ENCODE results near the gene PFKM. TPM values are rescaled to one million over a fixed set of nuclear protein-coding genes. Genes with fewer than 3 reads are reported as not detected.

The PFKM gene
- total RNA-seq, 1 experiment from 2014 or later: 33.3 TPM

DNA sequence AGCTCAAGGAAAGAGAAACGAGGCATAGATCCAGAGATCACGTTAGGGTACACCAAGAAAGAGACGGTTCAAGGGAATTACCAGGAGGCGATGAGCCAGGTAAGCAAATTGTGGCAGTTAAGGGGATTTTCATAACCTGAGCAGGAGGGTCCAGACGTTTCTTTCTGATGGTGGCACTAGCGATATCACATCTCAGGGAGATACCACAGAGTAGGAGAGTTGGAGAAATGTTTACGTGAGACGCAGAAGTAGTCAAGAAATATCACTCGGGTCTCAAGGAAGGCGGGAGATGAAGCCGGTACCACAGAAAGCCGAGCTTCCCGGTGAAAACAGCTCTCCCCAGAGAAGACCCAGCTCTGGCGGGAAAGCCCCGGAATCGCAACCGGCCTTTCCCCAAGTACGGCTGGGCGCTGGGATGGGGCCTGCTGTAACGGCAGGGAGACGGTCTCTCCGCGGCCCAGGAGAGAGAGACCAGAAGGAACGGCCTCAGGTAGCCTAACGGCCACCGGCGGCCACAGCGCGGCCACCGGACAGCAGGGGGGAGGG lies 13.8 kb upstream of the PFKM start:
- intact Hi-C loops (cut with micrococcal nuclease; ENCODE audit: unreplicated experiment): no loop called here
- peaks cover 21% of the 10 kb centered on the region for H3K4me1 Mint-ChIP-seq (ENCODE audit: low read depth, unreplicated experiment)
- peak overlapping the region; percentile 98 for H3K27ac Mint-ChIP-seq (ENCODE audit: unreplicated experiment)
- H3K4me3 Mint-ChIP-seq (ENCODE audit: low read depth, unreplicated experiment): peak overlapping the region; percentile 98
- no TSS peak for BruUV-seq (replicated peaks)
- peaks cover 25% of the 10 kb centered on the region for H3K36me3 Mint-ChIP-seq (ENCODE audit: insufficient read depth, unreplicated experiment)
- CTCF ChIA-PET: interaction anchor here (0.6 to 1.9 kb wide), 2 partner anchors 9 to 14 kb away, joined by 3 to 6 read pairs; partner anchors contain the start of gene PFKM
- DNase-seq: no peak
- TF ChIP-seq, protein P1, sequence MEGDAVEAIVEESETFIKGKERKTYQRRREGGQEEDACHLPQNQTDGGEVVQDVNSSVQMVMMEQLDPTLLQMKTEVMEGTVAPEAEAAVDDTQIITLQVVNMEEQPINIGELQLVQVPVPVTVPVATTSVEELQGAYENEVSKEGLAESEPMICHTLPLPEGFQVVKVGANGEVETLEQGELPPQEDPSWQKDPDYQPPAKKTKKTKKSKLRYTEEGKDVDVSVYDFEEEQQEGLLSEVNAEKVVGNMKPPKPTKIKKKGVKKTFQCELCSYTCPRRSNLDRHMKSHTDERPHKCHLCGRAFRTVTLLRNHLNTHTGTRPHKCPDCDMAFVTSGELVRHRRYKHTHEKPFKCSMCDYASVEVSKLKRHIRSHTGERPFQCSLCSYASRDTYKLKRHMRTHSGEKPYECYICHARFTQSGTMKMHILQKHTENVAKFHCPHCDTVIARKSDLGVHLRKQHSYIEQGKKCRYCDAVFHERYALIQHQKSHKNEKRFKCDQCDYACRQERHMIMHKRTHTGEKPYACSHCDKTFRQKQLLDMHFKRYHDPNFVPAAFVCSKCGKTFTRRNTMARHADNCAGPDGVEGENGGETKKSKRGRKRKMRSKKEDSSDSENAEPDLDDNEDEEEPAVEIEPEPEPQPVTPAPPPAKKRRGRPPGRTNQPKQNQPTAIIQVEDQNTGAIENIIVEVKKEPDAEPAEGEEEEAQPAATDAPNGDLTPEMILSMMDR (IDR thresholded peaks at IDR 0.05; ENCODE audit: unreplicated experiment): no peak
- no peaks in the 10 kb centered on the region for H3K9me3 Mint-ChIP-seq (ENCODE audit: low read depth, unreplicated experiment)
- H3K27me3 Mint-ChIP-seq (ENCODE audit: unreplicated experiment): no peaks in the 10 kb centered on the region

DNA sequence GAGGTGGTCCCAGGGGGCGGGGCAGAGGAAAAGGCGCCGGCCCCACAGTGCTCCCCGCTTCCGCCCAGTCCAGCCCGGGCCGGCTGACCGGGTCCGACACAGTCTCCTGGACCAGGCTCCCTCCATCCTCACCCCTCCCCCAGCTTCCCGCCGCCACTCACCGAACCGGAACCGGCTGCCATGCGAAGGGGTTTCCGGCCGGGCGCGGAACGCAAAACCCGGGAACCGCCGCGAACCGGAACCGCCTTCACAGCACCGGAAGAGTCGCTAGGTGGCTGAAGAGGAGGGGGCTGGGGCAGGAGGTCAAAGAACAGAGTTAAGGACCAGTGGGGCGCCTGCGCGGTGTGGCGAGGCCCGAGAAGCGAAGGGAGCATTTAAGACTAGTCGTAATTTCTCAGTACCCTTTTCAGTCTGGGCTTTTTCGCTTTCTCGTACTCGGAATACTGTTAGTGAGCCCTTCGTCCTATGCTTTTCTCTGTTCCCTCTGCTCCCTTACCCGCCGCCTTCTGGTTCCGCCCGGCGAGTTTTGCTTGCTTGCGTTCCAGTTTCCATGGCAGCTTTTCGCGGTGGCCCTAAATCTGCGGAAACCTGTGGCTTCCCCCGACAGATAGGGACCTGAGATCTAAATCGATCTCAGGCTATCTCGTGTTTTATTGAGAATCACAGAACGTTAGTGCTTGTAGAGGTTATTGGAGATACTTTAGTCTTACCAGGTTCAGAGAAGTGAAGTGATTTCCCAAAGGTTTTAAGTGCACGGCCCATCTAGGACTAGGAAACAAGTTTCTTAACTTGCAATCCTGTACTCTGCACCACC lies 13.1 kb upstream of the PFKM start, which contains the start of gene SENP1:
TSS of gene SENP1 (minus strand) at position 213 of the 814 bp plus-strand sequence. CDS start 4,607 bp downstream, outside the sequence.
- H3K27me3 Mint-ChIP-seq (ENCODE audit: unreplicated experiment): no peaks in the 10 kb centered on the region

DNA sequence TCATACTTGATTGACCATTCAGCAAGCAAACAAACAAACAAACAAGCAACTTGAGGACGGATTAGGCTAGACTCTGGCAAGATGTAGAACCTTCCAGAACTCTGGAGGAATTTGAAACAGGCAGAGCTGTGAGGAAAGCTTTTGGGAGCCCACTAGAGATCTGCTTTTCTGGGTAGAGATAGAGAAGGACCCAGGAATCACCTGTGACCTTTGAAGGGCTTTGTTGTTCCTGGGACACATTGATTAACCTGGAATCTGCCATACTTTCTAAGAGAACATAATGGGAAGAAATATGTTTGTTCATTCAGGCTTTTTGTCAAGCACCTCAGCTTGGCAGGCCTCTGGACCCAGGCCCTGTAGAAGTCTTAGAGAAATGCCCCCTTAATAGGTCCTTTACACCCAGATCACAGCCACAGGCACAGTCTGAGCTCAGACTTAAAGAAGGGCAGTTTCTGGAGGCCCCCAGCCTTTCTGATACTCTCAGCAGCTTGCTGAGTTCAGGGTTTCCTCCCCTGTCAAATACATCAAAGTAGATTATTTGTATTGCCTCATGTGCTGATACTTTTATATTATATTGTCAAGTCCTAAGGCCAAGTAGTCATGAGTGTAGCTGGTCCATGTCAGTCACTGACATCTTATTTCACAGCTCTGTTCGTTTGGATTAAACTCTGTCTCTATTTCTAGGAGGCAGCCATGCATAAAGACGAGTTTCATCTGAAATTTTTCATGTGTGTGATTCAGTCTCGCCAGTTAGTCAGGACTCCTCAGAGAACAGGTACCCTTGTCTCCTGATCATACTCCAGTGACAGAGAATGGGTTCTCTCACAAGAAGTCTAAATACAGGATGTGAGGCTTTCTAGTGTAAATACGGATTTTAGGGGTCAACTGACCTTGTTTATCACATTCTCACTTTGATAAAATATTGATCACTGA lies 12.2 kb upstream of the PFKM start:
- H3K4me1 Mint-ChIP-seq (ENCODE audit: low read depth, unreplicated experiment): peaks cover 21% of the 10 kb centered on the region
- H3K9me3 Mint-ChIP-seq (ENCODE audit: low read depth, unreplicated experiment): no peaks in the 10 kb centered on the region
- TF ChIP-seq, protein P1 (IDR thresholded peaks at IDR 0.05; ENCODE audit: unreplicated experiment): no peak
- intact Hi-C loops (cut with micrococcal nuclease; ENCODE audit: unreplicated experiment): no loop called here
- CTCF ChIA-PET: interaction anchor here (1.9 kb wide), 1 partner anchor 12 kb away, joined by 6 read pairs; the partner anchor contains the start of gene PFKM
- H3K36me3 Mint-ChIP-seq (ENCODE audit: insufficient read depth, unreplicated experiment): peaks cover 25% of the 10 kb centered on the region
- no peak for DNase-seq
- H3K27me3 Mint-ChIP-seq (ENCODE audit: unreplicated experiment): no peaks in the 10 kb centered on the region
- peak overlapping the region; percentile 98 for H3K4me3 Mint-ChIP-seq (ENCODE audit: low read depth, unreplicated experiment)
- H3K27ac Mint-ChIP-seq (ENCODE audit: unreplicated experiment): peak overlapping the region; percentile 98
- BruUV-seq (replicated peaks): TSS peak; percentile 64

More for the DNA sequence above, 13.1 kb upstream of the PFKM start, which contains the start of gene SENP1:
- peak; percentile 82 for DNase-seq
- H3K4me3 Mint-ChIP-seq (ENCODE audit: low read depth, unreplicated experiment): peak within 1 kb of the TSS; percentile 98
- H3K36me3 Mint-ChIP-seq (ENCODE audit: insufficient read depth, unreplicated experiment): peaks cover 25% of the 10 kb centered on the region
- CTCF ChIA-PET: interaction anchor here (1.9 kb wide), 1 partner anchor 13 kb away, joined by 6 read pairs; the partner anchor contains the start of gene PFKM
- no peaks in the 10 kb centered on the region for H3K9me3 Mint-ChIP-seq (ENCODE audit: low read depth, unreplicated experiment)
- no TSS peak for BruUV-seq (replicated peaks)
- intact Hi-C loops (cut with micrococcal nuclease; ENCODE audit: unreplicated experiment): no loop called here
- H3K27ac Mint-ChIP-seq (ENCODE audit: unreplicated experiment): peak within 1 kb of the TSS; percentile 98
- TF ChIP-seq, protein P1 (IDR thresholded peaks at IDR 0.05; ENCODE audit: unreplicated experiment): no peak
- peaks cover 21% of the 10 kb centered on the region for H3K4me1 Mint-ChIP-seq (ENCODE audit: low read depth, unreplicated experiment)

DNA sequence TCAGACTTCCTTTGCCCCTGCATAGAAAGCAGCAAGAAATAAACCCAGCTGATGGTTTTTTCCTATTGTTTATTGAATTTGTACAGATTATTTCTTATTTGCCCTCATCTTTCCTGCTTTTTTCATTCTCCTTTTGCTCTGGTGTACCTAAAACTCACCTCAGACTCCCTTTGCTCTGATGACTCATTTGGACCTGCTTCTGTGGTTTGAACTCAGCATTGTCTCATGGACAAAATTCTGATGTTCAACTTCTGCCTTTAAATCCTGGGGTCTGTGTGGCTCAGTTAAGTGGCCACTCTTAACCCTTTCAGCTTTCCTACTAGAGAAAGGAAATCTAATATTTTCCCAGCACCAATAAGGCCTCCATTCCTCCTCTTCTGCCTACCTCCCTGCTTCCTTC lies 9.7 kb upstream of the PFKM start:
- no peak overlapping the region for H3K27ac Mint-ChIP-seq (ENCODE audit: unreplicated experiment)
- no peaks in the 10 kb centered on the region for H3K9me3 Mint-ChIP-seq (ENCODE audit: low read depth, unreplicated experiment)
- BruUV-seq (replicated peaks): no TSS peak
- peaks cover 16% of the 10 kb centered on the region for H3K4me1 Mint-ChIP-seq (ENCODE audit: low read depth, unreplicated experiment)
- peaks cover 7% of the 10 kb centered on the region for H3K27me3 Mint-ChIP-seq (ENCODE audit: unreplicated experiment)
- CTCF ChIA-PET: no interaction called here
- DNase-seq: no peak
- TF ChIP-seq, protein P1 (IDR thresholded peaks at IDR 0.05; ENCODE audit: unreplicated experiment): no peak
- intact Hi-C loops (cut with micrococcal nuclease; ENCODE audit: unreplicated experiment): no loop called here
- no peak overlapping the region for H3K4me3 Mint-ChIP-seq (ENCODE audit: low read depth, unreplicated experiment)
- peaks cover 20% of the 10 kb centered on the region for H3K36me3 Mint-ChIP-seq (ENCODE audit: insufficient read depth, unreplicated experiment)

All from Calu3 (cell line).